Panc1 (cell line): ENCODE data around the gene KAT6B. TPM values are rescaled to one million over a fixed set of nuclear protein-coding genes. Genes with fewer than 3 reads are reported as not detected.
"Not testable (repeated sequence)": the region's sequence is repeated elsewhere in the genome, so short reads cannot be mapped to it uniquely, and the experiment has no call there.

ENCODE experiments used
- ATAC-seq: fragments of 200-7000 bp; cut with Tn5 transposase; 2 replicates; pipeline ENCODE4 v1.9.1; 2020; ENCODE audit warnings: mild to moderate bottlenecking, moderate library complexity
- BruUV-seq: library from RNA; stranded (reverse); fragments of 400-500 nt; replicated peaks from 2 replicates; lab custom pipeline; 2021; lab: Mats Ljungman, UMichigan
- CTCF ChIA-PET: fragments of 300-600 bp; sonication (Branson Sonifier 250); formaldehyde crosslinking; loops from one replicate; lab custom pipeline; 2022; ENCODE audit warnings: antibody characterized with exemption; lab: Charles Lee
- POLR2A ChIA-PET: fragments of 300-600 bp; sonication (Branson Sonifier 250); formaldehyde crosslinking; loops from one replicate; lab custom pipeline; 2022; ENCODE audit warnings: antibody characterized with exemption; lab: Charles Lee
- DNase-seq: peaks from one replicate; pipeline ENCODE4 v3.0.0-alpha.2; 2010; ENCODE audit warnings: low read depth, low spot score
- H3K27ac ChIP-seq: 2 replicates; pipeline ENCODE4 v1.5.1; 2011; ENCODE audit warnings: mild to moderate bottlenecking, low read length, inconsistent platforms
- H3K27me3 ChIP-seq: fragments of 200-500 bp; sonication (Bioruptor generic); 2 replicates; pipeline ENCODE4 v1.6.0; 2014; ENCODE audit warnings: low read length, inconsistent platforms; ENCODE audit not compliant: control insufficient read depth, insufficient read depth
- H3K36me3 ChIP-seq: fragments of 200-500 bp; sonication (Bioruptor generic); 2 replicates; pipeline ENCODE4 v1.5.1; 2014; ENCODE audit warnings: inconsistent platforms, mild to moderate bottlenecking, low read length, moderate library complexity; ENCODE audit not compliant: control insufficient read depth, insufficient read depth
- H3K4me1 ChIP-seq: 2 replicates; pipeline ENCODE4 v1.5.1; 2011; ENCODE audit warnings: inconsistent platforms, mild to moderate bottlenecking, low read length, moderate library complexity; ENCODE audit not compliant: control insufficient read depth, insufficient read depth
- H3K4me3 ChIP-seq, 2 experiments: 2 replicates each; pipeline ENCODE4 v1.5.1; 2011 to 2012; ENCODE audit warnings: low read depth in 2 of 2, low read length in 2 of 2, mild to moderate bottlenecking in 2 of 2, inconsistent platforms in 1 of 2, moderate library complexity in 1 of 2
- H3K9me3 ChIP-seq: fragments of 200-500 bp; sonication (Bioruptor generic); 2 replicates; pipeline ENCODE4 v1.5.1; 2014; ENCODE audit warnings: low read depth, mild to moderate bottlenecking, inconsistent platforms, low read length, moderate library complexity; ENCODE audit not compliant: control insufficient read depth, insufficient read depth
- CTCF ChIP-seq: fragments of 450-650 bp; IDR thresholded peaks from 2 replicates; pipeline ENCODE4 v1.5.1; 2017; ENCODE audit warnings: mild to moderate bottlenecking
- POLR2AphosphoS5 ChIP-seq: IDR thresholded peaks from 2 replicates; pipeline ENCODE4 v1.6.1; 2012; ENCODE audit warnings: mild to moderate bottlenecking, low read depth, low read length, moderate library complexity
- REST ChIP-seq, 2 experiments: IDR thresholded peaks; 2 replicates each; pipeline ENCODE4 v1.6.1; 2011 to 2012; ENCODE audit warnings: low read depth in 2 of 2, control low read depth in 1 of 2, low read length in 1 of 2, mild to moderate bottlenecking in 1 of 2, moderate library complexity in 1 of 2; ENCODE audit not compliant: insufficient read depth in 1 of 2
- SIN3A ChIP-seq: IDR thresholded peaks from 2 replicates; pipeline ENCODE4 v1.6.1; 2012; ENCODE audit warnings: low read depth, mild to moderate bottlenecking, low read length, moderate library complexity, borderline replicate concordance; ENCODE audit not compliant: insufficient read depth
- TCF7L2 ChIP-seq: IDR thresholded peaks from 2 replicates; pipeline ENCODE4 v1.6.1; 2011; ENCODE audit warnings: mild to moderate bottlenecking, low read depth, low read length, inconsistent platforms
- in situ Hi-C: cut with HindIII; loops from 2 replicates; pipeline ENCODE4 v1.10.0; 2016; ENCODE audit warnings: low sequenced_read_pairs, low pct_unique_long_range_greater_than_20kb
- intact Hi-C: fragments of 100-400 bp; cut with micrococcal nuclease; formaldehyde crosslinking; loops from one replicate; pipeline ENCODE4 v1.10.0; 2022; ENCODE audit not compliant: unreplicated experiment
- total RNA-seq: library from RNA; stranded (reverse); gene quantifications from one replicate; pipeline ENCODE4 v1.2.1, GENCODE V29; 2021; ENCODE audit not compliant: unreplicated experiment

Gene KAT6B
- total RNA-seq, 1 experiment from 2014 or later = 31.1 TPM

- ChIA-PET CTCF (no interaction called here), POLR2A (no interaction called here)
- H3K36me3 ChIP-seq = no peaks in the 10 kb centered on the region
- H3K27me3 ChIP-seq = no peaks in the 10 kb centered on the region
- H3K4me3 ChIP-seq = no peak overlapping the region
- no peak for TF ChIP-seq REST (IDR thresholded peaks at IDR 0.05; ENCODE audit: insufficient read depth in 1 of 2, low read depth in 2 of 2, low read length in 1 of 2)
- no peak for TF ChIP-seq CTCF
- no peak for TF ChIP-seq TCF7L2
- BruUV-seq = no TSS peak
- H3K9me3 ChIP-seq = peaks cover 11% of the 10 kb centered on the region; the same call in 1 of the 2 replicates
- no peak overlapping the region for H3K27ac ChIP-seq
- DNase-seq (no peak), ATAC-seq (no peak)
- peaks cover 37% of the 10 kb centered on the region for H3K4me1 ChIP-seq
- in situ Hi-C loops (no loop called here), intact Hi-C loops (no loop called here)
Observed at GRCh38 chr10:74919671-74920070, 93.3 kb downstream of the KAT6B start.

GRCh38 chr10:74921070-74921469, 94.7 kb downstream of the KAT6B start:
- H3K4me3 ChIP-seq, intact Hi-C loops, H3K36me3 ChIP-seq, CTCF ChIA-PET, H3K27me3 ChIP-seq, ATAC-seq, H3K27ac ChIP-seq, DNase-seq, BruUV-seq, in situ Hi-C loops: not testable (repeated sequence)
- H3K4me1 ChIP-seq = peaks cover 40% of the 10 kb centered on the region
- peaks cover 11% of the 10 kb centered on the region; the same call in 1 of the 2 replicates for H3K9me3 ChIP-seq
- POLR2A ChIA-PET = interaction anchor here (0.6 kb wide), 1 partner anchor 13 kb away, joined by 6 read pairs; no protein-coding TSS in a partner anchor

GRCh38 chr10:74921744-74922143, 95.3 kb downstream of the KAT6B start:
- peaks cover 41% of the 10 kb centered on the region for H3K4me1 ChIP-seq
- CTCF ChIA-PET = no interaction called here
- no TSS peak for BruUV-seq
- no peak overlapping the region for H3K4me3 ChIP-seq
- H3K9me3 ChIP-seq = peaks cover 11% of the 10 kb centered on the region; the same call in 1 of the 2 replicates
- in situ Hi-C loops (no loop called here), intact Hi-C loops (no loop called here)
- no peak for DNase-seq
- H3K27ac ChIP-seq = 0 out of 2 replicates have a peak overlapping the region, but pooled peaks have one; percentile 9
- no peak for TF ChIP-seq SIN3A
- no peak for TF ChIP-seq CTCF
- TF ChIP-seq POLR2AphosphoS5 = no peak
- TF ChIP-seq REST (IDR thresholded peaks at IDR 0.05; ENCODE audit: insufficient read depth in 1 of 2, low read depth in 2 of 2, low read length in 1 of 2) = no peak
- no peak for TF ChIP-seq TCF7L2
- peak; percentile 53 for ATAC-seq
- no peaks in the 10 kb centered on the region for H3K27me3 ChIP-seq
- POLR2A ChIA-PET = no interaction called here
- H3K36me3 ChIP-seq = no peaks in the 10 kb centered on the region
